GM12892 (cell line): ENCODE measurements around the gene TMCC2.

Experiments used
- POLR2A ChIP-seq: IDR thresholded peaks from 2 replicates; pipeline ENCODE4 v1.6.1; 2011; ENCODE audit warnings: low read depth, low read length, control low read depth
- POLR2AphosphoS5 ChIP-seq: IDR thresholded peaks from 2 replicates; pipeline ENCODE4 v1.6.1; 2011; ENCODE audit warnings: low read depth, low read length, control low read depth
- TAF1 ChIP-seq: IDR thresholded peaks from 2 replicates; pipeline ENCODE4 v1.6.1; 2011; ENCODE audit warnings: low read depth, mild to moderate bottlenecking, control low read depth, low read length, borderline replicate concordance

- TF ChIP-seq POLR2AphosphoS5: no peak
- no peak for TF ChIP-seq POLR2A
- TF ChIP-seq TAF1: no peak
Measured at GRCh38 chr1:205270764-205271163, 43.0 kb downstream of the TMCC2 start.
